ENCODE results near the gene NSMCE4A. TPM values are rescaled to one million over a fixed set of nuclear protein-coding genes. Genes with fewer than 3 reads are reported as not detected.
A peak's percentile ranks its signal among the peaks of the same experiment; 100 is the strongest.
"Not testable (repeated sequence)": the region's sequence is repeated elsewhere in the genome, so short reads cannot be mapped to it uniquely, and the experiment has no call there.

NSMCE4A gene
- polyA plus RNA-seq, 1 donor: 104 TPM

GRCh38 chr10:121991727-121992126, 16.7 kb upstream of the NSMCE4A start:
- not testable (repeated sequence) for DNase-seq

GRCh38 chr10:121990015-121990677, 15.1 kb upstream of the NSMCE4A start:
- no peak for DNase-seq

GRCh38 chr10:121988361-121989324, 13.6 kb upstream of the NSMCE4A start, which contains the start of gene TACC2:
Gene TACC2, plus strand, starts transcription at chr10:121989163. Its CDS starts 32,819 bp downstream, at chr10:122021982.
- no peak for DNase-seq

- no peak for DNase-seq
These were observed 9.4 kb upstream of the NSMCE4A start for GRCh38 chr10:121984463-121984862.

- DNase-seq: no peak
These were observed 8.8 kb upstream of the NSMCE4A start for GRCh38 chr10:121983852-121984251.

GRCh38 chr10:121981346-121981745, 6.3 kb upstream of the NSMCE4A start:
- no peak for DNase-seq

GRCh38 chr10:121978511-121978910, 3.5 kb upstream of the NSMCE4A start:
- DNase-seq: no peak

GRCh38 chr10:121976607-121977006, 1.6 kb upstream of the NSMCE4A start:
- no peak for DNase-seq

- DNase-seq: no peak
These were observed 474 bp upstream of the NSMCE4A start for GRCh38 chr10:121975295-121976086.

GRCh38 chr10:121974019-121974534, 940 bp downstream of the NSMCE4A start:
- no peak for DNase-seq

- DNase-seq: not testable (repeated sequence)
These were observed 5.9 kb downstream of the NSMCE4A start for GRCh38 chr10:121969086-121969485.

GRCh38 chr10:121965996-121966395, 9.0 kb downstream of the NSMCE4A start:
- no peak for DNase-seq

GRCh38 chr10:121961456-121961855, 13.6 kb downstream of the NSMCE4A start:
- no peak for DNase-seq

GRCh38 chr10:121959671-121960070, 15.3 kb downstream of the NSMCE4A start:
- DNase-seq: no peak

GRCh38 chr10:121956111-121957061, 18.6 kb downstream of the NSMCE4A start:
- peak; percentile 59 for DNase-seq

- no peak for DNase-seq
These were observed 22.8 kb downstream of the NSMCE4A start for GRCh38 chr10:121952226-121952625.

- DNase-seq: no peak
These were observed 25.6 kb downstream of the NSMCE4A start for GRCh38 chr10:121949451-121949850.

GRCh38 chr10:121949049-121949448, 26.0 kb downstream of the NSMCE4A start:
- DNase-seq: no peak

GRCh38 chr10:121947343-121948330, 27.4 kb downstream of the NSMCE4A start:
- no peak for DNase-seq
